HCT116 (cell line): ENCODE results near the gene SNRNP70. TPM values are rescaled to one million over a fixed set of nuclear protein-coding genes. Genes with fewer than 3 reads are reported as not detected.

ENCODE experiments used
- ATAC-seq: fragments of 200-7000 bp; cut with Tn5 transposase; 2 replicates; pipeline ENCODE4 v1.9.1; 2020; ENCODE audit warnings: mild to moderate bottlenecking, moderate library complexity
- BruUV-seq: library from RNA; stranded (reverse); fragments of 400-500 nt; replicated peaks from 2 replicates; lab custom pipeline; 2021; lab: Mats Ljungman, UMichigan
- CTCF ChIA-PET: fragments of 300-600 bp; sonication (Branson Sonifier 250); formaldehyde crosslinking; loops from one replicate; lab custom pipeline; 2021; ENCODE audit warnings: antibody characterized with exemption; lab: Charles Lee
- POLR2A ChIA-PET: fragments of 300-600, 350-600 bp; sonication (Branson Sonifier 250); formaldehyde crosslinking; loops from one replicate; lab custom pipeline; 2021; ENCODE audit warnings: antibody characterized with exemption; lab: Charles Lee
- RAD21 ChIA-PET, 2 experiments: fragments of 300-600 bp; sonication (Branson Sonifier 250); formaldehyde crosslinking; loops; one replicate each; lab custom pipeline; 2023; ENCODE audit warnings: low total read pairs in 2 of 2; ENCODE audit not compliant: uncharacterized antibody in 2 of 2, unreplicated experiment in 2 of 2, low non-redundant PET in 1 of 2; lab: Charles Lee
- DNase-seq: peaks from one replicate; pipeline ENCODE4 v3.0.0-alpha.2; 2010; ENCODE audit warnings: low read depth, low spot score
- H2AFZ ChIP-seq: fragments of 200-600 bp; shearing (Covaris generic), sonication (generic); 2 replicates; pipeline ENCODE4 v1.6.1; 2017; ENCODE audit warnings: low read depth, mixed run types, mixed read lengths, antibody characterized with exemption, low read length; ENCODE audit not compliant: poor library complexity, severe bottlenecking
- H3K27ac ChIP-seq: 2 replicates; pipeline ENCODE4 v1.5.1; 2012; ENCODE audit warnings: low read depth, low read length
- H3K27me3 ChIP-seq: fragments of 200-600 bp; sonication (generic); 2 replicates; pipeline ENCODE4 v1.6.1; 2016; ENCODE audit warnings: mixed run types, low read length, mixed read lengths; ENCODE audit not compliant: insufficient read depth
- H3K36me3 ChIP-seq, 2 experiments: fragments of 200-500 bp in 1 of 2; fragments of 200-600 bp in 1 of 2; sonication (Bioruptor generic) in 1 of 2; sonication (generic) in 1 of 2; 2 replicates each; pipeline versions ENCODE4 v1.5.1 to v1.6.1; 2014 to 2016; ENCODE audit warnings: low read length in 2 of 2, inconsistent platforms in 1 of 2, mixed read lengths in 1 of 2, mixed run types in 1 of 2; ENCODE audit not compliant: insufficient read depth in 2 of 2, control insufficient read depth in 1 of 2
- H3K4me1 ChIP-seq, 2 experiments: fragments of 200-600 bp in 1 of 2; sonication (generic) in 1 of 2; 2 replicates each; pipeline versions ENCODE4 v1.5.1 to v1.6.1; 2012 to 2017; ENCODE audit warnings: low read length in 2 of 2, inconsistent platforms in 1 of 2, mild to moderate bottlenecking in 1 of 2, mixed read lengths in 1 of 2, mixed run types in 1 of 2, moderate library complexity in 1 of 2; ENCODE audit not compliant: insufficient read depth in 2 of 2, control insufficient read depth in 1 of 2
- H3K4me2 ChIP-seq: fragments of 200-600 bp; sonication (generic); 2 replicates; pipeline ENCODE4 v1.6.1; 2017; ENCODE audit warnings: mixed run types, low read length, mixed read lengths
- H3K4me3 ChIP-seq, 2 experiments: fragments of 200-600 bp in 1 of 2; sonication (generic) in 1 of 2; replicated peaks in 1 of 2; 2 replicates each; pipeline ENCODE4 v1.5.1; 2011 to 2016; ENCODE audit warnings: low read length in 2 of 2, control low read depth in 1 of 2, low read depth in 1 of 2, mild to moderate bottlenecking in 1 of 2, mixed read lengths in 1 of 2, mixed run types in 1 of 2
- H3K79me2 ChIP-seq: fragments of 200-600 bp; sonication (generic); 2 replicates; pipeline ENCODE4 v1.6.1; 2017; ENCODE audit warnings: mild to moderate bottlenecking, mixed run types, low read length, moderate library complexity, mixed read lengths; ENCODE audit not compliant: insufficient read depth
- H3K9ac ChIP-seq: fragments of 200-600 bp; sonication (generic); 2 replicates; pipeline ENCODE4 v1.6.1; 2016; ENCODE audit warnings: low read length, mixed read lengths
- H3K9me2 ChIP-seq: fragments of 200-600 bp; sonication (generic), shearing (Covaris generic); 2 replicates; pipeline ENCODE4 v1.6.1; 2017; ENCODE audit warnings: mixed run types, mild to moderate bottlenecking, moderate library complexity; ENCODE audit not compliant: insufficient read depth
- H3K9me3 ChIP-seq, 2 experiments: fragments of 200-500 bp in 1 of 2; fragments of 200-600 bp in 1 of 2; sonication (Bioruptor generic) in 1 of 2; sonication (generic) in 1 of 2; 2 replicates each; pipeline ENCODE4 v1.6.1; 2014 to 2017; ENCODE audit warnings: low read length in 2 of 2, mixed read lengths in 2 of 2, inconsistent platforms in 1 of 2, low read depth in 1 of 2, mild to moderate bottlenecking in 1 of 2, mixed run types in 1 of 2, moderate library complexity in 1 of 2; ENCODE audit not compliant: control insufficient read depth in 1 of 2, insufficient read depth in 1 of 2
- H4K20me1 ChIP-seq: fragments of 200-600 bp; sonication (generic), shearing (Covaris generic); 2 replicates; pipeline ENCODE4 v1.6.1; 2017; ENCODE audit warnings: mixed run types, mild to moderate bottlenecking, moderate library complexity; ENCODE audit not compliant: insufficient read depth
- CTCF ChIP-seq, 3 experiments: fragments of 200-600 bp in 1 of 3; sonication (generic) in 1 of 3; IDR thresholded peaks in 2 of 3; conservative IDR thresholded peaks in 1 of 3; 2 replicates each; pipeline ENCODE4 v1.5.1; 2012 to 2017; ENCODE audit warnings: low read depth in 2 of 3, low read length in 2 of 3, antibody characterized with exemption in 1 of 3, borderline replicate concordance in 1 of 3, control low read depth in 1 of 3, mild to moderate bottlenecking in 1 of 3, mixed read lengths in 1 of 3, mixed run types in 1 of 3, moderate library complexity in 1 of 3; ENCODE audit not compliant: insufficient read depth in 1 of 3
- ELF1 ChIP-seq: IDR thresholded peaks from 2 replicates; pipeline ENCODE4 v1.6.1; 2012; ENCODE audit warnings: low read depth, borderline replicate concordance
- EZH2 ChIP-seq: fragments of 200-600 bp; sonication (generic); IDR thresholded peaks from 2 replicates; pipeline ENCODE4 v1.6.1; 2017; ENCODE audit warnings: antibody characterized with exemption, mixed run types
- EZH2phosphoT487 ChIP-seq: fragments of 200-600 bp; IDR thresholded peaks from 2 replicates; pipeline ENCODE4 v1.6.1; 2018; ENCODE audit warnings: antibody characterized with exemption, borderline replicate concordance
- POLR2A ChIP-seq: IDR thresholded peaks from 2 replicates; pipeline ENCODE4 v1.7.0; 2011; ENCODE audit warnings: borderline replicate concordance; ENCODE audit not compliant: insufficient read depth, insufficient read length; ENCODE audit errors: extremely low read depth
- POLR2AphosphoS5 ChIP-seq: IDR thresholded peaks from 2 replicates; pipeline ENCODE4 v1.6.1; 2011; ENCODE audit warnings: mild to moderate bottlenecking, low read depth, low read length, moderate library complexity
- SRF ChIP-seq: IDR thresholded peaks from 2 replicates; pipeline ENCODE4 v1.6.1; 2012; ENCODE audit warnings: low read depth
- intact Hi-C: fragments of 100-400 bp; cut with micrococcal nuclease; formaldehyde crosslinking; loops from 2 replicates; pipeline ENCODE4 v1.10.0; 2022
- total RNA-seq: library from RNA; stranded (reverse); gene quantifications from one replicate; pipeline ENCODE4 v1.2.1, GENCODE V29; 2021; ENCODE audit not compliant: unreplicated experiment
- TF ChIP-seq, protein P1 (sequence below): IDR thresholded peaks from 2 replicates; pipeline ENCODE4 v1.6.1; 2012; ENCODE audit warnings: low read depth
- TF ChIP-seq, protein P2 (sequence below): IDR thresholded peaks from 2 replicates; pipeline ENCODE4 v1.6.1; 2012
- TF ChIP-seq, protein P3 (sequence below): IDR thresholded peaks from 2 replicates; pipeline ENCODE4 v1.6.1; 2011; ENCODE audit warnings: mild to moderate bottlenecking, low read length, moderate library complexity; ENCODE audit not compliant: insufficient replicate concordance; ENCODE audit errors: extremely low read depth

SNRNP70 gene
- total RNA-seq, 1 experiment from 2014 or later, result 236 TPM

GRCh38 chr19:49130325-49130724 lies 45.1 kb downstream of the SNRNP70 start:
- ChIA-PET CTCF (interaction anchor here (1.7 kb wide), 1 partner anchor 16 kb away, joined by 6 read pairs; no protein-coding TSS in a partner anchor), RAD21 (no interaction called here), POLR2A (no interaction called here)
- Histone ChIP-seq H3K9me2 (no peaks in the 10 kb centered on the region), H3K9ac (no peak overlapping the region), H2AFZ (no peak overlapping the region), H3K79me2 (no peaks in the 10 kb centered on the region), H3K27me3 (no peaks in the 10 kb centered on the region), H3K27ac (no peak overlapping the region; the same call in 1 of the 2 replicates), H3K36me3 (peaks cover 0 to 15% of the 10 kb centered on the region in 2 experiments; a peak in 2 of 4 replicates), H3K9me3 (no peaks in the 10 kb centered on the region), H4K20me1 (no peaks in the 10 kb centered on the region), H3K4me2 (no peak overlapping the region), H3K4me1 (peaks cover 12 to 28% of the 10 kb centered on the region in 2 experiments), H3K4me3 (no peak overlapping the region)
- BruUV-seq, result no TSS peak
- ATAC-seq (no peak), DNase-seq (no peak)
- no peak for TF ChIP-seq EZH2phosphoT487
- intact Hi-C loops, result no loop called here

GRCh38 chr19:49132974-49133609 lies 47.8 kb downstream of the SNRNP70 start:
- RAD21 ChIA-PET, result no interaction called here
- H3K79me2 ChIP-seq, result no peaks in the 10 kb centered on the region
- H3K36me3 ChIP-seq, result peaks cover 0 to 15% of the 10 kb centered on the region in 2 experiments; a peak in 2 of 4 replicates
- no peak overlapping the region for H2AFZ ChIP-seq
- H3K4me1 ChIP-seq, result peaks cover 12 to 31% of the 10 kb centered on the region in 2 experiments
- H4K20me1 ChIP-seq, result no peaks in the 10 kb centered on the region
- no peaks in the 10 kb centered on the region for H3K9me3 ChIP-seq
- H3K9me2 ChIP-seq, result no peaks in the 10 kb centered on the region
- no peak overlapping the region for H3K4me3 ChIP-seq
- ATAC-seq, result no peak
- CTCF ChIA-PET, result interaction anchor here (1.0 kb wide), 1 partner anchor 13 kb away, joined by 4 read pairs; no protein-coding TSS in a partner anchor
- no peak overlapping the region for H3K4me2 ChIP-seq
- H3K9ac ChIP-seq, result no peak overlapping the region
- POLR2A ChIA-PET, result no interaction called here
- DNase-seq, result no peak
- no TSS peak for BruUV-seq
- H3K27me3 ChIP-seq, result no peaks in the 10 kb centered on the region
- intact Hi-C loops, result no loop called here
- no peak overlapping the region for H3K27ac ChIP-seq
- no peak for TF ChIP-seq POLR2A
- no peak for TF ChIP-seq POLR2AphosphoS5
- TF ChIP-seq, protein P1, sequence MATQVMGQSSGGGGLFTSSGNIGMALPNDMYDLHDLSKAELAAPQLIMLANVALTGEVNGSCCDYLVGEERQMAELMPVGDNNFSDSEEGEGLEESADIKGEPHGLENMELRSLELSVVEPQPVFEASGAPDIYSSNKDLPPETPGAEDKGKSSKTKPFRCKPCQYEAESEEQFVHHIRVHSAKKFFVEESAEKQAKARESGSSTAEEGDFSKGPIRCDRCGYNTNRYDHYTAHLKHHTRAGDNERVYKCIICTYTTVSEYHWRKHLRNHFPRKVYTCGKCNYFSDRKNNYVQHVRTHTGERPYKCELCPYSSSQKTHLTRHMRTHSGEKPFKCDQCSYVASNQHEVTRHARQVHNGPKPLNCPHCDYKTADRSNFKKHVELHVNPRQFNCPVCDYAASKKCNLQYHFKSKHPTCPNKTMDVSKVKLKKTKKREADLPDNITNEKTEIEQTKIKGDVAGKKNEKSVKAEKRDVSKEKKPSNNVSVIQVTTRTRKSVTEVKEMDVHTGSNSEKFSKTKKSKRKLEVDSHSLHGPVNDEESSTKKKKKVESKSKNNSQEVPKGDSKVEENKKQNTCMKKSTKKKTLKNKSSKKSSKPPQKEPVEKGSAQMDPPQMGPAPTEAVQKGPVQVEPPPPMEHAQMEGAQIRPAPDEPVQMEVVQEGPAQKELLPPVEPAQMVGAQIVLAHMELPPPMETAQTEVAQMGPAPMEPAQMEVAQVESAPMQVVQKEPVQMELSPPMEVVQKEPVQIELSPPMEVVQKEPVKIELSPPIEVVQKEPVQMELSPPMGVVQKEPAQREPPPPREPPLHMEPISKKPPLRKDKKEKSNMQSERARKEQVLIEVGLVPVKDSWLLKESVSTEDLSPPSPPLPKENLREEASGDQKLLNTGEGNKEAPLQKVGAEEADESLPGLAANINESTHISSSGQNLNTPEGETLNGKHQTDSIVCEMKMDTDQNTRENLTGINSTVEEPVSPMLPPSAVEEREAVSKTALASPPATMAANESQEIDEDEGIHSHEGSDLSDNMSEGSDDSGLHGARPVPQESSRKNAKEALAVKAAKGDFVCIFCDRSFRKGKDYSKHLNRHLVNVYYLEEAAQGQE, result no peak
- TF ChIP-seq CTCF (IDR thresholded peaks at IDR 0.05 in 2 of 3, conservative IDR thresholded peaks at IDR 0.05 in 1 of 3; ENCODE audit: borderline replicate concordance in 1 of 3, insufficient read depth in 1 of 3, low read depth in 2 of 3, low read length in 2 of 3), result no peak
- TF ChIP-seq ELF1, result no peak
- TF ChIP-seq EZH2, result no peak
- TF ChIP-seq, protein P2, sequence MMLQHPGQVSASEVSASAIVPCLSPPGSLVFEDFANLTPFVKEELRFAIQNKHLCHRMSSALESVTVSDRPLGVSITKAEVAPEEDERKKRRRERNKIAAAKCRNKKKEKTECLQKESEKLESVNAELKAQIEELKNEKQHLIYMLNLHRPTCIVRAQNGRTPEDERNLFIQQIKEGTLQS, result no peak
- TF ChIP-seq, protein P3, sequence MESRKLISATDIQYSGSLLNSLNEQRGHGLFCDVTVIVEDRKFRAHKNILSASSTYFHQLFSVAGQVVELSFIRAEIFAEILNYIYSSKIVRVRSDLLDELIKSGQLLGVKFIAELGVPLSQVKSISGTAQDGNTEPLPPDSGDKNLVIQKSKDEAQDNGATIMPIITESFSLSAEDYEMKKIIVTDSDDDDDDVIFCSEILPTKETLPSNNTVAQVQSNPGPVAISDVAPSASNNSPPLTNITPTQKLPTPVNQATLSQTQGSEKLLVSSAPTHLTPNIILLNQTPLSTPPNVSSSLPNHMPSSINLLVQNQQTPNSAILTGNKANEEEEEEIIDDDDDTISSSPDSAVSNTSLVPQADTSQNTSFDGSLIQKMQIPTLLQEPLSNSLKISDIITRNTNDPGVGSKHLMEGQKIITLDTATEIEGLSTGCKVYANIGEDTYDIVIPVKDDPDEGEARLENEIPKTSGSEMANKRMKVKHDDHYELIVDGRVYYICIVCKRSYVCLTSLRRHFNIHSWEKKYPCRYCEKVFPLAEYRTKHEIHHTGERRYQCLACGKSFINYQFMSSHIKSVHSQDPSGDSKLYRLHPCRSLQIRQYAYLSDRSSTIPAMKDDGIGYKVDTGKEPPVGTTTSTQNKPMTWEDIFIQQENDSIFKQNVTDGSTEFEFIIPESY, result no peak
- TF ChIP-seq SRF, result no peak
